Measurements from ENCODE around the gene SIGLEC8. TPM values are rescaled to one million over a fixed set of nuclear protein-coding genes. Genes with fewer than 3 reads are reported as not detected.

Gene SIGLEC8
- total RNA-seq, 4 donors from 2014 or later, result 0.45 to 0.49 TPM; not detected in 2

DNA sequence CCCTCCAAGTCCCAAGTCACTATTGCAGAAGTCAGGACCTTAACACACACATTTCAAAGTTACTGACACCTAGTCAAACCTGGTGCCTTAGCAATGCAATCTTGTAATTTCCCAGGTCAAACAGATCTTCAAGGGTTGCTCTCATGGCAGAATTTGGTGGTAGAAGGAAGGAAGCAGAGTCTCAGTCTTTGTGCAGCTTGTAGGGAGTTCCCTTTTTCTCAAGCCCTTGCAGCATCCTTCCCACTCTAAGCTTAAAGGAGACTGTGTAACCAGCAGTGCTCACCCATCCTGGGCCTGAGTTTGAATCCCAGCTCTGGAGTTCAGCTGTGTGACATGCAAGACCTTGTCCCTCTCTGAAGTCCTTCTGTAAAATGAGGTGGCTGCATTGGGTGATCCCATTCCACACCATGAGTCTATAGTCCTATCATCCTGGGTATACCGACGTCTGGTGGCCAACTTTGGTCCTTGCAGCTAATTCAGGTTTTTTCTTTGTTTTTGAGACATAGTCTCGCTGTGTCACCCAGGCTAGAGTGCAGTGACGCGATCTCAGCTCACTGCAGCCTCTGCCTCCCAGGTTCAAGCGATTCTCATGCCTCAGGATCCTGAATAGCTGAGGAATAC, 50.6 kb downstream of the SIGLEC8 start:
- TF ChIP-seq POLR2A (IDR thresholded peaks at IDR 0.05), result no peak
- TF ChIP-seq, protein P1, sequence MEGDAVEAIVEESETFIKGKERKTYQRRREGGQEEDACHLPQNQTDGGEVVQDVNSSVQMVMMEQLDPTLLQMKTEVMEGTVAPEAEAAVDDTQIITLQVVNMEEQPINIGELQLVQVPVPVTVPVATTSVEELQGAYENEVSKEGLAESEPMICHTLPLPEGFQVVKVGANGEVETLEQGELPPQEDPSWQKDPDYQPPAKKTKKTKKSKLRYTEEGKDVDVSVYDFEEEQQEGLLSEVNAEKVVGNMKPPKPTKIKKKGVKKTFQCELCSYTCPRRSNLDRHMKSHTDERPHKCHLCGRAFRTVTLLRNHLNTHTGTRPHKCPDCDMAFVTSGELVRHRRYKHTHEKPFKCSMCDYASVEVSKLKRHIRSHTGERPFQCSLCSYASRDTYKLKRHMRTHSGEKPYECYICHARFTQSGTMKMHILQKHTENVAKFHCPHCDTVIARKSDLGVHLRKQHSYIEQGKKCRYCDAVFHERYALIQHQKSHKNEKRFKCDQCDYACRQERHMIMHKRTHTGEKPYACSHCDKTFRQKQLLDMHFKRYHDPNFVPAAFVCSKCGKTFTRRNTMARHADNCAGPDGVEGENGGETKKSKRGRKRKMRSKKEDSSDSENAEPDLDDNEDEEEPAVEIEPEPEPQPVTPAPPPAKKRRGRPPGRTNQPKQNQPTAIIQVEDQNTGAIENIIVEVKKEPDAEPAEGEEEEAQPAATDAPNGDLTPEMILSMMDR (IDR thresholded peaks at IDR 0.05), result peak in 2 of 6 experiments; percentile 14 to 28
- Histone ChIP-seq H3K9me3 (no peaks in the 10 kb centered on the region), H3K27me3 (no peaks in the 10 kb centered on the region), H3K4me3 (replicated peaks in 1 of 3) (no peak overlapping the region), H3K27ac (no peak overlapping the region), H3K36me3 (no peaks in the 10 kb centered on the region), H3K4me1 (no peaks in the 10 kb centered on the region)
- intact Hi-C loops (cut with DNase I), result no loop called here
- no peak for DNase-seq
- 39 to 43% methylated on average over 6 of the region's 6 CpGs for WGBS, 2 donors

DNA sequence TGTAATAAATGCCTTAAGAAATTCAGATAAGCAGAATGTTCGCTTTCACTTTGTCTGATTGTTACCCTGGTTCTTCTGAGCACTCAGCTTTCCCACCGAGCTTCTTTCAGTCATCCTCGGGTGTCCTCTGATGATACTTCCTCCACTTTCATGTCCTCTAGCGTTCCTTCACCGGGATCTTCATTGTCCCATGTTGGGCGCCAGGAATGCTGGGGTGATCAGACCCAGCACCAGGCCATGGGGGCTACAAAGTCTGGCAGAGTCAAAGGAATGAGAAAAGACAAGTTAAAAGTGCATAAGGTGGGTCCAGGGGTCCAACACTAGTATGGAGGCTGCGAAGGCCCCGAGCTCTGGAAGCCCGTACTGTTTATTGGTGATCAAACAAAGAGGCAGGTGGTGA, 56.1 kb downstream of the SIGLEC8 start:
- 95 to 97% methylated on average over 9 of the region's 9 CpGs for WGBS, 2 donors
- Histone ChIP-seq H3K27ac (no peak overlapping the region), H3K27me3 (no peaks in the 10 kb centered on the region), H3K4me1 (no peaks in the 10 kb centered on the region), H3K9me3 (no peaks in the 10 kb centered on the region), H3K4me3 (replicated peaks in 1 of 3) (no peak overlapping the region), H3K36me3 (no peaks in the 10 kb centered on the region)
- TF ChIP-seq, protein P1 (IDR thresholded peaks at IDR 0.05), result no peak
- no peak for TF ChIP-seq POLR2A (IDR thresholded peaks at IDR 0.05)
- no peak for DNase-seq
- intact Hi-C loops (cut with DNase I), result no loop called here

Small RNAs within 50 kb of the gene (small RNA-seq; reads per million reads assigned to genes)
- gene AC020914.3 (not detected), gene AC020914.5 (not detected)

Other genes with a start within 250 kb of the SIGLEC8 start
- gene CD33, start 233.4 kb downstream of the SIGLEC8 start, total RNA-seq, result 1 to 10 TPM in 3 of 4 donors, under 1 TPM in 1; 0.54 to 4.0 (median 1.8) TPM
- not detected for gene SIGLECL1, start 207.4 kb downstream of the SIGLEC8 start, total RNA-seq
- under 1 TPM in 1 of 4 donors, not detected in 3; 0.54 TPM for gene IGLON5, start 146.8 kb downstream of the SIGLEC8 start, total RNA-seq
- under 1 TPM; 0.21 to 0.56 (median 0.28) TPM for gene VSIG10L, start 116.3 kb downstream of the SIGLEC8 start, total RNA-seq
- gene ETFB, start 92.1 kb downstream of the SIGLEC8 start, total RNA-seq, result 100 to 1,000 TPM in 2 of 4 donors, 10 to 100 TPM in 2; 73.1 to 177 (median 129) TPM
- not detected for gene CLDND2, start 89.5 kb downstream of the SIGLEC8 start, total RNA-seq
- gene NKG7, start 85.8 kb downstream of the SIGLEC8 start, total RNA-seq, result 1 to 10 TPM in 1 of 4 donors, under 1 TPM in 1, not detected in 2; 0.54 to 2.2 TPM
- gene LIM2, start 70.5 kb downstream of the SIGLEC8 start, total RNA-seq, result not detected
- under 1 TPM in 1 of 4 donors, not detected in 3; 0.40 TPM for gene C19orf84, start 67.9 kb downstream of the SIGLEC8 start, total RNA-seq
- gene SIGLEC10, start 40.8 kb downstream of the SIGLEC8 start, total RNA-seq, result 1 to 10 TPM; 1.3 to 5.3 (median 2.9) TPM
- not detected for gene CEACAM18, start 20.1 kb upstream of the SIGLEC8 start, total RNA-seq
- gene SIGLEC12, start 43.3 kb upstream of the SIGLEC8 start, total RNA-seq, result under 1 TPM in 1 of 4 donors, not detected in 3; 0.11 TPM
- gene SIGLEC6, start 73.2 kb upstream of the SIGLEC8 start, total RNA-seq, result not detected
- 10 to 100 TPM in 1 of 4 donors, 1 to 10 TPM in 3; 9.0 to 12.9 (median 9.4) TPM for gene ZNF175, start 112.8 kb upstream of the SIGLEC8 start, total RNA-seq
- under 1 TPM in 3 of 4 donors, not detected in 1; 0.27 to 0.92 (median 0.44) TPM for gene SIGLEC5, start 171.9 kb upstream of the SIGLEC8 start, total RNA-seq
- 1 to 10 TPM in 2 of 4 donors, under 1 TPM in 1, not detected in 1; 0.22 to 6.2 (median 1.7) TPM for gene SIGLEC14, start 188.4 kb upstream of the SIGLEC8 start, total RNA-seq
- gene SPACA6, start 234.9 kb upstream of the SIGLEC8 start, total RNA-seq, result 10 to 100 TPM; 11.9 to 26.2 (median 20.4) TPM